ENCODE results near the gene TMEM131L.
"Not testable (repeated sequence)": the region's sequence is repeated elsewhere in the genome, so short reads cannot be mapped to it uniquely, and the experiment has no call there.

The TMEM131L gene

GRCh38 chr4:153450544-153450917 lies 15.6 kb upstream of the TMEM131L start:
- no peak for DNase-seq

GRCh38 chr4:153451145-153451544 lies 15.0 kb upstream of the TMEM131L start:
- not testable (repeated sequence) for DNase-seq

GRCh38 chr4:153451911-153452657 lies 14.1 kb upstream of the TMEM131L start:
- no peak for DNase-seq

GRCh38 chr4:153452658-153453378 lies 13.3 kb upstream of the TMEM131L start:
- no peak for DNase-seq

- DNase-seq = no peak
Observed at GRCh38 chr4:153453402-153453801, 12.8 kb upstream of the TMEM131L start.

GRCh38 chr4:153458969-153459368 lies 7.2 kb upstream of the TMEM131L start:
- DNase-seq = no peak

- DNase-seq = not testable (repeated sequence)
Observed at GRCh38 chr4:153461549-153461948, 4.6 kb upstream of the TMEM131L start.

- no peak for DNase-seq
Observed at GRCh38 chr4:153464068-153464467, 2.1 kb upstream of the TMEM131L start.

- no peak for DNase-seq
Observed at GRCh38 chr4:153465140-153465539, 1.0 kb upstream of the TMEM131L start.

- DNase-seq = no peak
Observed at GRCh38 chr4:153465615-153466080, 512 bp upstream of the TMEM131L start.

GRCh38 chr4:153466949-153467896 lies 1.1 kb downstream of the TMEM131L start:
- no peak for DNase-seq

- no peak for DNase-seq
Observed at GRCh38 chr4:153467897-153468262, 1.7 kb downstream of the TMEM131L start.

GRCh38 chr4:153468587-153468986 lies 2.4 kb downstream of the TMEM131L start:
- no peak for DNase-seq

- no peak for DNase-seq
Observed at GRCh38 chr4:153469031-153469430, 2.9 kb downstream of the TMEM131L start.

GRCh38 chr4:153471071-153471697 lies 5.0 kb downstream of the TMEM131L start:
- not testable (repeated sequence) for DNase-seq

GRCh38 chr4:153471698-153472093 lies 5.5 kb downstream of the TMEM131L start:
- DNase-seq = no peak

GRCh38 chr4:153472122-153473037 lies 6.2 kb downstream of the TMEM131L start:
- DNase-seq = no peak

GRCh38 chr4:153474251-153474650 lies 8.1 kb downstream of the TMEM131L start:
- DNase-seq = no peak

GRCh38 chr4:153476829-153477574 lies 10.8 kb downstream of the TMEM131L start:
- no peak for DNase-seq

- no peak for DNase-seq
Observed at GRCh38 chr4:153479101-153479500, 12.9 kb downstream of the TMEM131L start.

- DNase-seq = no peak
Observed at GRCh38 chr4:153480704-153481103, 14.5 kb downstream of the TMEM131L start.

All from cerebellar nuclear complex (tissue), 1 donor.